ENCODE measurements around the gene CPB2. TPM values are rescaled to one million over a fixed set of nuclear protein-coding genes. Genes with fewer than 3 reads are reported as not detected.

CPB2 gene
- total RNA-seq (2022; extraction: Qiagen RNA extraction) = not detected in 5 replicates

GRCh38 chr13:46104868-46105267, at the start of gene CPB2:
Gene CPB2, minus strand, starts transcription at chr13:46105033. Its CDS starts 24 bp downstream, at chr13:46105009.

GRCh38 chr13:46052319-46053161, 52.3 kb downstream of the CPB2 start, which contains the start of gene ZC3H13:
Gene ZC3H13, minus strand, starts transcription at chr13:46052746. Its CDS starts 7,239 bp downstream, at chr13:46045507.

Other genes starting within 250 kb of the CPB2 start
- gene ZC3H13, start 52.3 kb downstream of the CPB2 start, total RNA-seq (2022; extraction: Qiagen RNA extraction) = 11.5 to 21.1 TPM (median 13.6 TPM) in 5 replicates
- gene LCP1, start 77.1 kb upstream of the CPB2 start, total RNA-seq (2022; extraction: Qiagen RNA extraction) = 0.10 to 0.25 TPM (median 0.24 TPM) in 5 replicates
- gene LRRC63, start 106.9 kb upstream of the CPB2 start, total RNA-seq (2022; extraction: Qiagen RNA extraction) = 0.08 TPM in 1 of 5 replicates, not detected in the others

Measured in A549 treated with Hydrocortisone at 1 μM for 4 hours (cell line).